ENCODE measurements around the gene SDR42E2.

SDR42E2 gene

DNA sequence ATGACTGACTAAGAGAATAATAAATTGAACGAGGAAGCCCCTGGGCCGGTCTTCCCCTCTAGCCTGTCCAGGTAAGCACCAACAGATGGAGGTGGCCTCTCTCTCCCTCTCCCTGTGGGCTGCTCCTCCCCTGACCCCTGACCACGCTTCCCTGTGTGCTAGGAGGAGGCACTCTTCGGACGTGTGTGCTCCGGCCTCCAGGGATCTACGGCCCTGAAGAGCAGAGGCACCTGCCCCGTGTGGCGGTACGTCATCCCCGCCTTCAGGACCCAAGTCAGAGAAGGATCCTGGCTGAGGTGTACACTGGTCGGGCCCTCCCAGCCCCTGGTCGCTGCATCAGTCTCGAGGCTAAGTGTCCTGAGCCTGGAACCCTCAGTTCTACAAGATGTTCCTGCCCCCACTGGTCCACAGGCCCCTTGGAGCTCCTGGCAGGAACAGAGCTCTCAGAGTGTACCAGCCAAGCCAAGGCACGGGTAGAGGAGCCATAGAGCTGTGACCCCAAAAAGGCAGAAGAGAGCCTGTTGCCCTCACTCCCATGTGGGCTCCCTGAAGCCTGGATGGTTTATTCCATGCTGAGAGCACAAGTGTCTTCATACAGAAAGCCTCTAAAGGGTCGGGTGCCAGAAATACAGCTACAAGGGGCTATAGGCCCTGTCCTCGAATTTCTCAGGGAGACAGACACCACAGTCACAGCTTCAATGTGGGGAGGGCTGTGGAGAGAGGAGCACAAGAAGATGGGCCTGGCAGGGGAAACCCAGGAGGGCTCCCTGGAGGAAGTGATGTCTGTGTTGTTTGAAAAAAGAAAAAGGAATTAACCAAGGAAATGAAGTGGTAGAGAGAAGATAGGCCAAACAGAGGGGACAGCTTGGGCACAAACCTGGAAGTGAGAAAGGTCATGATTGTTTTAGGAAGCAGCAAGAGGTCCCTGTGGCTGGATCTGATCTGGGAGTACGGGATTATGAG is 15.9 kb downstream of the SDR42E2 start:
- Histone ChIP-seq H3K27ac (no peak overlapping the region), H3K27me3 (no peaks in the 10 kb centered on the region), H3K4me3 (ENCODE audit: low read depth in 1 of 2, low read length in 1 of 2) (no peak overlapping the region), H3K9me3 (no peaks in the 10 kb centered on the region), H3K4me1 (ENCODE audit: control insufficient read depth in 1 of 2, insufficient read depth in 1 of 2, low read depth in 1 of 2, low read length in 1 of 2) (no peaks in the 10 kb centered on the region), H3K36me3 (no peaks in the 10 kb centered on the region)
- TF ChIP-seq, protein P1, sequence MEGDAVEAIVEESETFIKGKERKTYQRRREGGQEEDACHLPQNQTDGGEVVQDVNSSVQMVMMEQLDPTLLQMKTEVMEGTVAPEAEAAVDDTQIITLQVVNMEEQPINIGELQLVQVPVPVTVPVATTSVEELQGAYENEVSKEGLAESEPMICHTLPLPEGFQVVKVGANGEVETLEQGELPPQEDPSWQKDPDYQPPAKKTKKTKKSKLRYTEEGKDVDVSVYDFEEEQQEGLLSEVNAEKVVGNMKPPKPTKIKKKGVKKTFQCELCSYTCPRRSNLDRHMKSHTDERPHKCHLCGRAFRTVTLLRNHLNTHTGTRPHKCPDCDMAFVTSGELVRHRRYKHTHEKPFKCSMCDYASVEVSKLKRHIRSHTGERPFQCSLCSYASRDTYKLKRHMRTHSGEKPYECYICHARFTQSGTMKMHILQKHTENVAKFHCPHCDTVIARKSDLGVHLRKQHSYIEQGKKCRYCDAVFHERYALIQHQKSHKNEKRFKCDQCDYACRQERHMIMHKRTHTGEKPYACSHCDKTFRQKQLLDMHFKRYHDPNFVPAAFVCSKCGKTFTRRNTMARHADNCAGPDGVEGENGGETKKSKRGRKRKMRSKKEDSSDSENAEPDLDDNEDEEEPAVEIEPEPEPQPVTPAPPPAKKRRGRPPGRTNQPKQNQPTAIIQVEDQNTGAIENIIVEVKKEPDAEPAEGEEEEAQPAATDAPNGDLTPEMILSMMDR (IDR thresholded peaks at IDR 0.05), result no peak

DNA sequence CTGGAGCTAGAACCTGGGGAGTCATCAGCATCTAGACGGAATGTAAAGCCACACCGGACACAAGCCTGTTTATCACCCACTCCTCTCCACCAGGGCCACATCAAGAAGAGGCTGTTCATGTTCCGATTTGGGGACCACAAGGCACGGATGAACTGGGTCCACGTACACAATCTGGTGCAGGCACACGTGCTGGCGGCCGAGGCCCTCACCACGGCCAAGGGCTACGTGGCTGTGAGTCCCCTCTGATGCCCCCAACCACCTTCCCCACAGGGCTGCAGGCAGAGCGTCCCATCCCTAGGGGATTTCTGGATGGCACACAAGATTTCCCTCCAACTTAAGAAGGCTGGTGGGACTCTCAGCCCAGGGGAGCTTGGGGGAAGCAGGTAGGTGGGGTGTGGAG is 19.1 kb downstream of the SDR42E2 start:
- no peaks in the 10 kb centered on the region for H3K27me3 ChIP-seq

DNA sequence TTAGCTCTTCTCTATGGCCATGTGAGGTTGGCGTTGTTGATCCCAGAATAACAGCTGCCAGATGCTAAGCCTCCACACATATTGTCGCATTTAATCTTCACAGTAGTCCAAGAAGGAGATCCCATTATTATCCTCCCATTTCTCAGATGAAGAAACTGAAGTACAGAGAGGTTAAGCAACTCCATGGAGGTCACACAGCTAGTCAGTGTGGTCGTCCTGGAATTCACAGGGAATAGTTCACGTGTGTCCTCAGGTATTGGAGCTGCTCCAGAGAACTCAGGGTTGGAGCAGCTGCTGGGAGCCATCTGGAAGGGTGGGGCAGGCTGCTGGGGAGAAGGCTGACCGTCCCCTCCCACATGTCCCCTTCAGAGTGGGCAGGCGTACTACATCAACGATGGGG is 19.5 kb downstream of the SDR42E2 start:
- TF ChIP-seq, protein P1 (IDR thresholded peaks at IDR 0.05), result no peak

More for the DNA sequence above, 19.1 kb downstream of the SDR42E2 start:
- TF ChIP-seq, protein P1 (IDR thresholded peaks at IDR 0.05), result no peak
- H3K27ac ChIP-seq, result no peak overlapping the region
- H3K36me3 ChIP-seq, result no peaks in the 10 kb centered on the region
- H3K4me3 ChIP-seq (ENCODE audit: low read depth in 1 of 2, low read length in 1 of 2), result no peak overlapping the region
- no peaks in the 10 kb centered on the region for H3K9me3 ChIP-seq
- no peaks in the 10 kb centered on the region for H3K4me1 ChIP-seq (ENCODE audit: control insufficient read depth in 1 of 2, insufficient read depth in 1 of 2, low read depth in 1 of 2, low read length in 1 of 2)

DNA sequence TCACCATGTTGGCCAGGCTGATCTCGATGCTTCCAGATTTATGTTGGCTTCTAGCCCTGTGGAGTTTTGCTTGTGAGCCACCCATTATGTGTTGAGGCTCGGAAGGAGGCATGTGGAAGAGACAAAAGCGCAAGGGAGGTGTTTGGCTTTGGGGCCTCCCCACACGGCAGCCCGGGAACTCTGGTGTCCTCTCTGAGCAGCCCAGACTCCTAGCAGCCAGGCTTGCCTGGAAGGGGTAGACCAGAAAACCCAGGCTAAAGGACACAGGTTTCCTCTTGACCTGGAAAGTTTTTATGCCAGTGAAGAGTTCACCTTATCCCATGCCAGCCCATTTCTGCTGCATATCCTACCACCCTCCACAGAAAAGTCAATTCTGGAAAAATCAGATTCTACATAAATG is 21.0 kb downstream of the SDR42E2 start:
- Histone ChIP-seq H3K27ac (no peak overlapping the region), H3K9me3 (no peaks in the 10 kb centered on the region), H3K4me3 (ENCODE audit: low read depth in 1 of 2, low read length in 1 of 2) (no peak overlapping the region), H3K4me1 (ENCODE audit: control insufficient read depth in 1 of 2, insufficient read depth in 1 of 2, low read depth in 1 of 2, low read length in 1 of 2) (no peaks in the 10 kb centered on the region), H3K27me3 (no peaks in the 10 kb centered on the region), H3K36me3 (no peaks in the 10 kb centered on the region)
- TF ChIP-seq, protein P1 (IDR thresholded peaks at IDR 0.05), result no peak

More for the DNA sequence above, 19.5 kb downstream of the SDR42E2 start:
- H3K4me1 ChIP-seq (ENCODE audit: control insufficient read depth in 1 of 2, insufficient read depth in 1 of 2, low read depth in 1 of 2, low read length in 1 of 2), result no peaks in the 10 kb centered on the region
- no peaks in the 10 kb centered on the region for H3K36me3 ChIP-seq
- no peak overlapping the region for H3K4me3 ChIP-seq (ENCODE audit: low read depth in 1 of 2, low read length in 1 of 2)
- H3K27me3 ChIP-seq, result no peaks in the 10 kb centered on the region
- H3K9me3 ChIP-seq, result no peaks in the 10 kb centered on the region
- no peak overlapping the region for H3K27ac ChIP-seq

DNA sequence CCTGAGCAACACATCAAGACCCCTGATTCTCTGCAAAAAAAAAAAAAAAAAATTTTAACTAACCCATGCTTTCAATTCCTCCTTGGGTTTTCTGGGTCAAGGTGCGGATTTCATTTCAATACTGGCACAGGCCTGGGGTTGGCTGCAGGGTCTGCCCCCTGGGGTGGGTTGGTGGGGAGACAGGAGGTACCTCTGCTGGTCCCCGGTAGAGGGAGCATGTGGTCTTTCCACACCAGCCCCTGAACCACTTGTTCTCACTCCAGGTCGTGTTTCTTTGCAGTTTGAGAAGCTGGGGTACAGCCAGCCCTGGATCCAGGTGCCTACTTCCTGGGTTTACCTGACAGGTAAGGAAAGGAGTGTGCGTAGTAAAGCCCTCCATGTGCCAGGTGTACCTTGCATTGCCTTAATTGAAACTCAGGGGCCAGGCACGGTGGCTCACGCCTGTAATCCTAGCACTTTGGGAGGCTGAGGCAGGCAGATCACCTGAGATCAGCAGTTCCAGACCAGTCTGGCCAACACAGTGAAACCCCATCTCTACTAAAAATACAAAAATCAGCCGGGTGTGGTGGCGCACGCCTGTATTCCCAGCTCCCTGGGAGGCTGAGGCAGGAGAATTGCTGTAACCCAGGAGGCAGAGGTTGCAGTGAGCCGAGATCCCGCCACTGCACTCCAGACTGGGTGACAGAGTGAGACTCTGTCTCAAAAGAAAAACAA is 21.8 kb downstream of the SDR42E2 start:
- no peaks in the 10 kb centered on the region for H3K9me3 ChIP-seq
- TF ChIP-seq, protein P1 (IDR thresholded peaks at IDR 0.05), result no peak
- peaks cover 3 to 5% of the 10 kb centered on the region in 2 experiments for H3K4me1 ChIP-seq (ENCODE audit: control insufficient read depth in 1 of 2, insufficient read depth in 1 of 2, low read depth in 1 of 2, low read length in 1 of 2)
- H3K4me3 ChIP-seq (ENCODE audit: low read depth in 1 of 2, low read length in 1 of 2), result no peak overlapping the region
- no peaks in the 10 kb centered on the region for H3K27me3 ChIP-seq
- no peak overlapping the region for H3K27ac ChIP-seq
- H3K36me3 ChIP-seq, result no peaks in the 10 kb centered on the region
